ENCODE results near the gene RAB23. TPM values are rescaled to one million over a fixed set of nuclear protein-coding genes. Genes with fewer than 3 reads are reported as not detected.

Gene RAB23
- total and polyA plus RNA-seq, 9 of the 15 experiments (the other 6 are each of a cell fraction or from before 2014, with no cell fraction given) = 3.4 to 18.0 (median 9.4) TPM

- TF ChIP-seq EWSR1 (IDR thresholded peaks at IDR 0.05; ENCODE audit: borderline replicate concordance, low read depth, partially characterized antibody) (no peak), ZNF253 (CRISPR knock-in tag; conservative IDR thresholded peaks at IDR 0.05) (no peak), IRF9 (tag; IDR thresholded peaks at IDR 0.05) (no peak)
Measured at GRCh38 chr6:57221936-57222742, at the start of gene RAB23 (continued).

- no peak overlapping the region for H3K4me3 ChIP-seq
- no peak overlapping the region for H3K4me2 ChIP-seq (ENCODE audit: insufficient read depth, low read length)
- H4K20me1 ChIP-seq (replicated peaks; ENCODE audit: control insufficient read depth, insufficient read depth, low read length) = no peaks in the 10 kb centered on the region
- DNase-seq (ENCODE audit: extremely low read depth in 1 of 4, low spot score in 3 of 4) (no peak), ATAC-seq (no peak), FAIRE-seq (no peak)
- H3K9me3 ChIP-seq (replicated peaks; ENCODE audit: control insufficient read depth, insufficient read depth, low read depth, low read length) = no peaks in the 10 kb centered on the region
- intact Hi-C loops (cut with micrococcal nuclease) = loop anchor here (1.0 kb wide), 1 partner anchor 48 kb away; no protein-coding TSS in a partner anchor
- no peaks in the 10 kb centered on the region for H3K79me2 ChIP-seq (ENCODE audit: control insufficient read depth, insufficient read depth, low read length)
- BruUV-seq (replicated peaks) = no TSS peak
- TF ChIP-seq ZBTB26 (CRISPR knock-in tag; IDR thresholded peaks at IDR 0.05) (no peak), DEAF1 (CRISPR knock-in tag; IDR thresholded peaks at IDR 0.05) (0 out of 2 replicates have a peak, but pooled peaks have one; percentile 17), TFE3 (CRISPR knock-in tag; IDR thresholded peaks at IDR 0.05) (peak; percentile 52)
- no peaks in the 10 kb centered on the region for H3K4me1 ChIP-seq (replicated peaks in 1 of 2; ENCODE audit: control insufficient read depth in 2 of 2, insufficient read depth in 2 of 2, low read length in 2 of 2)
- H3K9me1 ChIP-seq (ENCODE audit: control insufficient read depth, insufficient read depth, low read length) = no peaks in the 10 kb centered on the region
- CTCF ChIA-PET (ENCODE audit: low intra/inter-chr PET ratio) = interaction anchor here (0.7 to 1.2 kb wide), 3 partner anchors 48 to 364 kb away, joined by 3 to 4 read pairs (median 3); no protein-coding TSS in a partner anchor
- H2AFZ ChIP-seq (ENCODE audit: low read depth, low read length) = no peak overlapping the region
- no peak overlapping the region for H3K9ac ChIP-seq (ENCODE audit: insufficient read depth in 1 of 2, low read depth in 2 of 2, low read length in 2 of 2)
- H3K27ac ChIP-seq (ENCODE audit: extremely low read depth, low read depth, low read length) = no peak overlapping the region
- in situ Hi-C loops (cut with MboI) = no loop called here
- H3K27me3 ChIP-seq (ENCODE audit: control insufficient read depth in 2 of 2, insufficient read depth in 2 of 2, low read length in 2 of 2) = peaks cover 0 to 2% of the 10 kb centered on the region in 2 experiments; a peak in 1 of 5 replicates
- POLR2A ChIA-PET = no interaction called here
- H3K36me3 ChIP-seq (ENCODE audit: control insufficient read depth, insufficient read depth, low read length) = no peaks in the 10 kb centered on the region
Measured at GRCh38 chr6:57268294-57268640, 46.2 kb upstream of the RAB23 start.

Measured in K562 (cell line).